Ovary (tissue), 9 donors: ENCODE measurements around the gene CD164L2. TPM values are rescaled to one million over a fixed set of nuclear protein-coding genes. Genes with fewer than 3 reads are reported as not detected.

Experiments
- DNase-seq, 5 donors: peaks; one replicate each; pipeline ENCODE4 v3.0.0-alpha.2; 2019 to 2020
- H3K27ac ChIP-seq, 2 donors: fragments of 200-600 bp; one replicate each; pipeline versions ENCODE4 v1.5.1 to v1.8.0; 2019 to 2022
- H3K27me3 ChIP-seq: fragments of 200-600 bp; one replicate; pipeline ENCODE4 v1.8.0; 2022
- H3K36me3 ChIP-seq: fragments of 200-600 bp; sonication (generic); one replicate; pipeline ENCODE4 v1.5.1; 2019
- H3K4me1 ChIP-seq: one replicate; pipeline ENCODE4 v1.8.1; 2013; ENCODE audit warnings: mild to moderate bottlenecking, moderate library complexity; ENCODE audit not compliant: insufficient read depth
- H3K4me3 ChIP-seq: fragments of 200-600 bp; sonication (generic); one replicate; pipeline ENCODE4 v1.5.1; 2017
- H3K9me3 ChIP-seq, 2 donors: fragments of 200-600 bp in 1 of 2; sonication (generic) in 1 of 2; one replicate each; pipeline versions ENCODE4 v1.5.1 to v1.8.1; 2013 to 2019; ENCODE audit warnings: mild to moderate bottlenecking in 1 of 2, moderate library complexity in 1 of 2
- CTCF ChIP-seq, 3 donors: fragments of 450-650 bp in 2 of 3; fragments of 200-600 bp in 1 of 3; IDR thresholded peaks; one replicate each; pipeline versions ENCODE4 v1.5.1 to v1.8.0; 2016 to 2022; ENCODE audit warnings: antibody characterized with exemption in 3 of 3, mild to moderate bottlenecking in 1 of 3
- EP300 ChIP-seq: sonication (generic); formaldehyde crosslinking; IDR thresholded peaks from one replicate; pipeline ENCODE4 v1.6.1; 2017; ENCODE audit warnings: antibody characterized with exemption
- POLR2A ChIP-seq: fragments of 450-650 bp; IDR thresholded peaks from one replicate; pipeline ENCODE4 v1.6.1; 2017; ENCODE audit warnings: antibody characterized with exemption, mild to moderate bottlenecking, moderate library complexity
- WGBS, 3 donors: extraction: QIAGEN DNeasy Blood & Tissue Kit in 1 of 3; methylation state at CpG; one replicate each; pipeline versions ENCODE4 v1.1.5 to v1.1.7; 2013 to 2017; 5-methylcytosine and 5-hydroxymethylcytosine counted together
- intact Hi-C, 4 donors: fragments of 100-400 bp; cut with DNase I; formaldehyde crosslinking; loops; one replicate each; pipeline versions ENCODE4 v1.11.0 to v1.15.1; 2022 to 2023
- polyA plus RNA-seq, 2 donors: library from polyadenylated mRNA; stranded (reverse); fragments of 200-250 nt in 1 of 2; fragments of 350-450 nt in 1 of 2; fragmentation: Illumina TruSeq in 1 of 2; extraction: RNeasy Lipid Tissue Mini Kit (QIAGEN cat#74804) in 1 of 2; gene quantifications; one replicate each; pipeline ENCODE4 v1.2.3, GENCODE V29; 2013 to 2014
- total RNA-seq, 7 donors: library from RNA; depleted of rRNA in 2 of 7; stranded (reverse); fragments of >200 nt in 2 of 7; fragmentation: NEBNext Ultra II Directional in 3 of 7; extraction: Animal tissue kit (Norgen Biotek cat#: 25700) in 3 of 7; gene quantifications; one replicate each; pipeline versions ENCODE4 v1.1.0 to v1.2.4, GENCODE V29; 2016 to 2023
- donor health status: DM: no; HTN: no; CAD: no; lungs with moderate emphysema.
- donor health status: DM: no; HTN: no; CAD: no.
- donor health status: Bipolar disorder and iron deficiency.
- donor health status: DM: yes; HTN: yes; CAD: no.
- donor health status: DM: no; HTN: no; CAD: no.
- donor health status: DM: yes; HTN: yes; CAD: no.

The CD164L2 gene
- total and polyA plus RNA-seq, 9 donors = 0.06 to 15.5 (median 0.86) TPM; not detected in 3

DNA sequence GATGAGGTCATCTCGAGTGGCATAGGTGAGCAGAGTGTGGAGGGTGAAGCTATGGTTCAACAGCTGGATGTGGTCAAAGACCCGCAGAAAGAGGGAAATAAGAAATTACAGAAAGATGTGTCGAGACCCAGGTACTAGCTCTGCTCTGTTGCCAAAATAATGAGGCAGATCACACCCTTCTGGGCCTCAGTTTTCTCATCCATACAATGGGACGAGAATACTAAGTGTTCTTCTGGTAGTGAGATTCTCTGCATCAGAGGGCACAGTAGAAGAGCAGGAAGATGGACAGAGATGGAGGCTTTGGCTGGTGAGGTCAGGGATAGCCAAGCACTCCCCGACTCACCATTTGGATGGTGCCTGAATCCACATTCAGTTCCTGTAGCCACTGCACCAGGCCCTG is 27.4 kb downstream of the CD164L2 start:
- Histone ChIP-seq H3K9me3 (no peaks in the 10 kb centered on the region), H3K27ac (no peak overlapping the region), H3K4me3 (no peak overlapping the region), H3K27me3 (no peaks in the 10 kb centered on the region), H3K36me3 (no peaks in the 10 kb centered on the region), H3K4me1 (peaks cover 3% of the 10 kb centered on the region)
- 93 to 95% (median 93%) methylated on average over 5 of the region's 5 CpGs for WGBS, 3 donors
- TF ChIP-seq POLR2A (no peak), CTCF (IDR thresholded peaks at IDR 0.05) (no peak), EP300 (no peak)
- no peak for DNase-seq
- intact Hi-C loops = loop anchor here (5.0 to 10.0 kb wide), 4 partner anchors 33 to 51 kb away; partner anchors contain the start of genes GPR3 (in 2 of the 4) and TMEM222 (in 1 of the 4)

DNA sequence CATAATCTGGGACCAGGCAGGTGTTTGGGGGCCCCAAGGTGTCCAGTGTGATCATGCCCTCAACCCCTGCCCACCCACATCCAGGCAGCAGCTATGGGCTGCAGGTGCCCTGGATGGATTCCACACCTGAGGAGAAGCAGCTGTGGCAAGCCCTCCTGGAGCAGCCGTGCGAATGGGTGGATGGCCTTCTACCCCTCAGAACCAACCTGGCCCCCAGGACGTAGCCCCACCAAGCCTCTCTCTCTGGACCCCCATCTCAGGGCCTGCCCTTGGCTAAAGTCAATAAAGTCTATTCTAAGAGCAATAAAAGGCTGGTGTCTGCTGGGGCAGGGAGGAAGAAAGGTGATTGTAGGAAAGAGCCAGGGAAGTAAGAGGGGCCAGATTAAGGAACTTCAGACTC is 29.5 kb downstream of the CD164L2 start:
- DNase-seq = no peak
- WGBS, 3 donors = 86 to 93% (median 88%) methylated on average over 3 of the region's 3 CpGs
- no peak overlapping the region for H3K27ac ChIP-seq
- H3K4me3 ChIP-seq = no peak overlapping the region
- no peaks in the 10 kb centered on the region for H3K36me3 ChIP-seq
- H3K4me1 ChIP-seq = peaks cover 10% of the 10 kb centered on the region
- no peaks in the 10 kb centered on the region for H3K27me3 ChIP-seq
- H3K9me3 ChIP-seq = no peaks in the 10 kb centered on the region
- TF ChIP-seq EP300 = no peak
- TF ChIP-seq CTCF (IDR thresholded peaks at IDR 0.05) = no peak
- TF ChIP-seq POLR2A = no peak
- intact Hi-C loops = loop anchor here in 1 of 4 donors (10.0 kb wide), 1 partner anchor 49 kb away; no protein-coding TSS in a partner anchor

GRCh38 chr1:27353166-27353565 is 30.0 kb downstream of the CD164L2 start:
- intact Hi-C loops = loop anchor here in 1 of 4 donors (10.0 kb wide), 1 partner anchor 48 kb away; no protein-coding TSS in a partner anchor
- H3K27me3 ChIP-seq = no peaks in the 10 kb centered on the region
- no peaks in the 10 kb centered on the region for H3K9me3 ChIP-seq
- DNase-seq = no peak
- TF ChIP-seq CTCF (IDR thresholded peaks at IDR 0.05) = no peak
- TF ChIP-seq POLR2A = no peak
- no peak for TF ChIP-seq EP300
- peaks cover 10% of the 10 kb centered on the region for H3K4me1 ChIP-seq
- H3K36me3 ChIP-seq = no peaks in the 10 kb centered on the region
- H3K4me3 ChIP-seq = no peak overlapping the region
- no peak overlapping the region for H3K27ac ChIP-seq
- WGBS, 3 donors = 88 to 95% (median 91%) methylated on average over 13 of the region's 13 CpGs

GRCh38 chr1:27351541-27352107 is 31.5 kb downstream of the CD164L2 start:
- Histone ChIP-seq H3K27ac (no peak overlapping the region), H3K4me3 (no peak overlapping the region), H3K9me3 (no peaks in the 10 kb centered on the region), H3K36me3 (no peaks in the 10 kb centered on the region), H3K27me3 (no peaks in the 10 kb centered on the region), H3K4me1 (peaks cover 8% of the 10 kb centered on the region)
- DNase-seq = no peak
- 45 to 52% (median 51%) methylated on average over 8 of the region's 8 CpGs for WGBS, 3 donors
- intact Hi-C loops = loop anchor here in 2 of 4 donors (2.0 to 10.0 kb wide), 2 partner anchors 29 to 47 kb away; partner anchors contain the start of gene TMEM222 (in 1 of the 2)
- no peak for TF ChIP-seq CTCF (IDR thresholded peaks at IDR 0.05)
- no peak for TF ChIP-seq EP300
- TF ChIP-seq POLR2A = no peak
